ENCODE results near the gene RSBN1L.

GRCh38 chr7:77714195-77714594 lies 17.9 kb downstream of the RSBN1L start:
- TF ChIP-seq POLR2AphosphoS5 (IDR thresholded peaks at IDR 0.05; ENCODE audit: low read depth, low read length) (no peak), POLR2A (IDR thresholded peaks at IDR 0.05; ENCODE audit: low read depth, low read length) (no peak)

Measured in GM12892 (cell line).